Activated B cell treated with CpG ODN at 0.5 μM for 24 hours (primary cell): ENCODE measurements around the gene DLG2. TPM values are rescaled to one million over a fixed set of nuclear protein-coding genes. Genes with fewer than 3 reads are reported as not detected.

ENCODE experiments used
- ATAC-seq: fragments of 200-7000 bp; cut with Tn5 transposase; one replicate; pipeline ENCODE4 v1.10.0; 2021; ENCODE audit warnings: low read depth, mild to moderate bottlenecking, moderate library complexity
- CTCF ChIA-PET: fragments of 350-600 bp; sonication (Branson Sonifier 250); formaldehyde crosslinking; loops from one replicate; lab custom pipeline; 2021; ENCODE audit warnings: antibody characterized with exemption; lab: Charles Lee
- POLR2A ChIA-PET: fragments of 350-600 bp; sonication (Branson Sonifier 250); formaldehyde crosslinking; loops from one replicate; lab custom pipeline; 2021; ENCODE audit warnings: antibody characterized with exemption; lab: Charles Lee
- DNase-seq: peaks from one replicate; pipeline ENCODE4 v3.0.0; 2022
- H3K27ac Mint-ChIP-seq: one replicate; pipeline ENCODE4 v1.8.0; 2020; ENCODE audit warnings: mixed read lengths
- H3K27me3 Mint-ChIP-seq: one replicate; pipeline ENCODE4 v1.8.0; 2021; ENCODE audit warnings: mixed read lengths
- H3K36me3 Mint-ChIP-seq: one replicate; pipeline ENCODE4 v1.8.0; 2021; ENCODE audit warnings: low read depth, mixed read lengths
- H3K4me1 Mint-ChIP-seq: one replicate; pipeline ENCODE4 v1.8.0; 2021; ENCODE audit warnings: mixed read lengths
- H3K4me3 Mint-ChIP-seq: one replicate; pipeline ENCODE4 v1.8.0; 2020; ENCODE audit warnings: mild to moderate bottlenecking, mixed read lengths
- H3K9me3 Mint-ChIP-seq: one replicate; pipeline ENCODE4 v1.8.0; 2020; ENCODE audit warnings: mixed read lengths
- intact Hi-C: fragments of 100-400 bp; cut with micrococcal nuclease; formaldehyde crosslinking; loops from one replicate; pipeline ENCODE4 v1.15.1; 2024
- total RNA-seq: library from RNA; stranded (reverse); gene quantifications from 2 replicates; pipeline ENCODE4 v1.2.3, GENCODE V29; 2022
- TF ChIP-seq, protein P1 (sequence below): fragments of 200-600 bp; IDR thresholded peaks from one replicate; pipeline ENCODE4 v1.8.0; 2022; ENCODE audit warnings: antibody characterized with exemption, mild to moderate bottlenecking

The DLG2 gene
- total RNA-seq, 1 donor from 2014 or later, result 2.7 TPM

DNA sequence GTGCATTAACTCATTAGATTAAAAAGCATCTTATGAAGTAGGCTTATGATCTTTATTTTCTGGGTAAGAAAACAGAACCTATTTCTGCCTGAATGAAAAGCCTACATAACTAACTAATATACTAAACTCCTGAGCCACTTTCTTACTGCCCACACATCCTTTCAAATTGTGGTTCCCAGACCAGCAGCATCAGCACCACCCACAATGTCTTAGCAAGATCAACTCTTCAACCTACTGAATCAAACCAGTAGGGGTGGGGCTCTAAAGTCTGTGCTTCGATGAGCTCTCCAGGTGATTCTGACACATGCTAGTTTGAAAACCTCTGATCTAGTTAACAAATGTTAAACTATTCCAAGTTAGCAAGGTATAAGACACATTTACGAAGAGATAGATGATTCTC lies 462.4 kb downstream of the DLG2 start:
- no peak for DNase-seq
- ChIA-PET CTCF (no interaction called here), POLR2A (no interaction called here)
- no peak for ATAC-seq
- no peak overlapping the region for H3K4me3 Mint-ChIP-seq
- no peaks in the 10 kb centered on the region for H3K36me3 Mint-ChIP-seq
- TF ChIP-seq, protein P1, sequence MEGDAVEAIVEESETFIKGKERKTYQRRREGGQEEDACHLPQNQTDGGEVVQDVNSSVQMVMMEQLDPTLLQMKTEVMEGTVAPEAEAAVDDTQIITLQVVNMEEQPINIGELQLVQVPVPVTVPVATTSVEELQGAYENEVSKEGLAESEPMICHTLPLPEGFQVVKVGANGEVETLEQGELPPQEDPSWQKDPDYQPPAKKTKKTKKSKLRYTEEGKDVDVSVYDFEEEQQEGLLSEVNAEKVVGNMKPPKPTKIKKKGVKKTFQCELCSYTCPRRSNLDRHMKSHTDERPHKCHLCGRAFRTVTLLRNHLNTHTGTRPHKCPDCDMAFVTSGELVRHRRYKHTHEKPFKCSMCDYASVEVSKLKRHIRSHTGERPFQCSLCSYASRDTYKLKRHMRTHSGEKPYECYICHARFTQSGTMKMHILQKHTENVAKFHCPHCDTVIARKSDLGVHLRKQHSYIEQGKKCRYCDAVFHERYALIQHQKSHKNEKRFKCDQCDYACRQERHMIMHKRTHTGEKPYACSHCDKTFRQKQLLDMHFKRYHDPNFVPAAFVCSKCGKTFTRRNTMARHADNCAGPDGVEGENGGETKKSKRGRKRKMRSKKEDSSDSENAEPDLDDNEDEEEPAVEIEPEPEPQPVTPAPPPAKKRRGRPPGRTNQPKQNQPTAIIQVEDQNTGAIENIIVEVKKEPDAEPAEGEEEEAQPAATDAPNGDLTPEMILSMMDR, result no peak
- no peak overlapping the region for H3K27ac Mint-ChIP-seq
- intact Hi-C loops, result no loop called here
- no peaks in the 10 kb centered on the region for H3K9me3 Mint-ChIP-seq
- no peaks in the 10 kb centered on the region for H3K27me3 Mint-ChIP-seq
- peaks cover 19% of the 10 kb centered on the region for H3K4me1 Mint-ChIP-seq

DNA sequence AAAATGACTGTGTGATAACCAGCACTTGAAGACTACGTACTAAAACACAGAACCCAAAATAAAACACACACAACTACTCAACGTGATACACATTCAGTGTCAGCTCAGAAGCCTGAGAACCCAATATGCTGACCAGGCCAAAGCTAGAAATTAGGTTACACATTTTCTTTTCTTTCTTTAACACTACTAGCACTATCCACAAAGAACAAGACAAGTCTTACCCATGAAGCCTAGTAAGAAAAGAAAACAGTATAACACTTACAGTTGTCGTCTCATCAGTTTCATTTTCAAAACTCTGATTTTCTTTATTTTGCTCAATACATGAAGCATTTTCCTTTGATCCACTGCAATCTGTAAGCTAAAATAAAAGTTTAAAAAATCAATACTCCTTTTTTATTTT lies 472.9 kb downstream of the DLG2 start:
- Mint-ChIP-seq H3K27me3 (no peaks in the 10 kb centered on the region), H3K36me3 (no peaks in the 10 kb centered on the region), H3K9me3 (peaks cover 2% of the 10 kb centered on the region), H3K27ac (no peak overlapping the region), H3K4me3 (no peak overlapping the region), H3K4me1 (no peaks in the 10 kb centered on the region)
- POLR2A ChIA-PET, result no interaction called here
- DNase-seq (no peak), ATAC-seq (no peak)
- TF ChIP-seq, protein P1, result no peak
- intact Hi-C loops, result no loop called here
- CTCF ChIA-PET, result no interaction called here

DNA sequence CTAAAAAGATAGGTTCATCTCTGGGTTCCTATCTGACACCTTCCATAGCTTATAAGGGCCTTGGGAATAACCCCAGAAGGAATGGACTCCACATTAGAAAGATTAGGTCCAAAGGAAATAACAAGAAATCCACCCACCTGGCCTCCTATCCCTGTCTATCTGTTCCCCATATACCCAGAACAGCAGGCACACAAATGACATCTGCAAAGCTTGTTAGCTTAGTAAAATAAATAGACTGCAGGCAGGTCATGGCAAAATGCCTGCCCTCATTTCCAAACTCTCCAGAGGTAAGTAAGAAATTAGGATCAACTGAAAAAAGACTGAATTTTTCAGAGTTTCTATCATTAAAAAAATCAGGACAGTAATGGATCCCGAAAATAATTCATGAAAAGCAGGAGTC lies 489.5 kb downstream of the DLG2 start:
- H3K27me3 Mint-ChIP-seq, result no peaks in the 10 kb centered on the region
- H3K9me3 Mint-ChIP-seq, result peaks cover 14% of the 10 kb centered on the region
- POLR2A ChIA-PET, result no interaction called here
- no peaks in the 10 kb centered on the region for H3K36me3 Mint-ChIP-seq
- no peak for ATAC-seq
- H3K4me1 Mint-ChIP-seq, result no peaks in the 10 kb centered on the region
- no peak overlapping the region for H3K4me3 Mint-ChIP-seq
- DNase-seq, result no peak
- TF ChIP-seq, protein P1, result no peak
- CTCF ChIA-PET, result no interaction called here
- no peak overlapping the region for H3K27ac Mint-ChIP-seq
- intact Hi-C loops, result no loop called here

DNA sequence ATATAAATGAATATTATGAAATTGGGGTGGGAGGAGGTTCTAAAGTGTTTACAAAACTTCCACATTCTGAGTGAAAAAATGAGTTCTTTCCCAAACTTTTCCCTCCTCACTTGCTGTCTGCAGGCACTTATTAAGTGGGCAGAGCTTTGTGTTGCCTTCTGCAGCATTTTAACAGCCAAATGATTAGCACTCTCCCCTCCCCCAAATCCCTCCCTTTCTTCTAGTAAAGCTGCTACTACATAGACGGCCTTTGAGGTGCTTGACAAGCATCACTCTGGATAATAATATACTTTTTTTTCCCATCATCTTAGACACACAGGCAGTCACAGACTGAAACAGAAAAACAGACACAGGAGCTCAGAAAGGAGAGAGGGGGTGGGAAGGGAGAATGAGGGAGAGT lies 493.5 kb downstream of the DLG2 start:
- ChIA-PET POLR2A (no interaction called here), CTCF (no interaction called here)
- no peak for DNase-seq
- no peak overlapping the region for H3K27ac Mint-ChIP-seq
- no peaks in the 10 kb centered on the region for H3K4me1 Mint-ChIP-seq
- no peak overlapping the region for H3K4me3 Mint-ChIP-seq
- H3K9me3 Mint-ChIP-seq, result peaks cover 2% of the 10 kb centered on the region
- intact Hi-C loops, result no loop called here
- no peaks in the 10 kb centered on the region for H3K27me3 Mint-ChIP-seq
- H3K36me3 Mint-ChIP-seq, result no peaks in the 10 kb centered on the region
- no peak for ATAC-seq
- TF ChIP-seq, protein P1, result no peak

DNA sequence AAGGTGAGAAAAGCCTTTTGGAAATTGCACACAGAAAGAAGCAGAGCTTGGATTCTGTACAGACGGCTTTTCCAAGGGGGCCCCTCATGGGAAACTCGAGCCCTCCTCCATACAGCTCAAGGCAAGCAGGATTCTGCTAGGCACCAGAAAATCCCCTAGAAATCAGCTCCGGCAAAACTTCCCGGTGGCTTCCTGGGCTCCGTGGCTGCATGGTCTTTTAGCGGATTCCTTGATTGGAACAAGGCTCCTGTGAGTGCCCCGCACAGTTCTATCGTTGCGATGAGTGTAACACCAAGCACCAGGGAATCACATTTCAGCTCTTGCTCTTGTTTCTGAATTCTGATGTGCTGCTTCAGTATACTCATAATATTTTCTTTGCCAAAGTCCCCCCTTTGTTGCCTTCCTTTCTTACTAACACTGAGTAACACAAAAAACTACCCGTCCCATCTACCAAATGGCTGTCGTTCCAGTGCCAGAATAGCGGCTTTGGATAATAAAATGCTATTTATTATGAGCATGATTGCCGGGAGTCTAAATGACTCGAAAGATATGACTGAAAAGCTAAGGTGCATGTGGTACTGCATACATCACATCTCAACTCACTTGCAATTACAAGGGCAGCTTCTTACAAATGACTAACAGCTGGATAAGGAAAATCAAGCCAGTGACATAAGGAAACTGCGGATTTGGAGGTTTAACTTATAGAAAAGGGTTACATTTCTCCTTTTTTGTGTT lies 494.1 kb downstream of the DLG2 start:
- intact Hi-C loops, result no loop called here
- H3K9me3 Mint-ChIP-seq, result no peaks in the 10 kb centered on the region
- ChIA-PET CTCF (no interaction called here), POLR2A (no interaction called here)
- DNase-seq, result no peak
- H3K36me3 Mint-ChIP-seq, result no peaks in the 10 kb centered on the region
- H3K4me1 Mint-ChIP-seq, result no peaks in the 10 kb centered on the region
- H3K4me3 Mint-ChIP-seq, result no peak overlapping the region
- no peak overlapping the region for H3K27ac Mint-ChIP-seq
- TF ChIP-seq, protein P1, result no peak
- no peaks in the 10 kb centered on the region for H3K27me3 Mint-ChIP-seq
- ATAC-seq, result no peak
